Measurements from ENCODE around the gene USP8. TPM values are rescaled to one million over a fixed set of nuclear protein-coding genes. Genes with fewer than 3 reads are reported as not detected.
A peak's percentile ranks its signal among the peaks of the same experiment; 100 is the strongest.

USP8 gene
- total RNA-seq (2013; cell fraction: nucleolus; rRNA removed): 108 and 116 TPM in 2 replicates
- 27.6 and 32.3 TPM in 2 replicates for total RNA-seq (2014; rRNA removed)
- 36.8 and 44.6 TPM in 2 replicates for total RNA-seq (2014; rRNA removed; fragmentation: Illumina TruSeq; extraction: Trizol)
- 34.8 and 42.3 TPM in 2 replicates for total RNA-seq (2021)
- 14.8 TPM for polyA plus RNA-seq (2011; ENCODE audit: low read depth)
- polyA plus RNA-seq (2011; rRNA removed): 51.7 and 71.6 TPM in 2 replicates
- polyA plus RNA-seq (2011; cell fraction: cytosol; rRNA removed): 16.9 and 17.5 TPM in 2 replicates
- polyA plus RNA-seq (2011; cell fraction: nucleus; rRNA removed): 29.5 and 36.4 TPM in 2 replicates
- polyA plus RNA-seq (2012): 20.6 and 26.6 TPM in 2 replicates
- 39.7 and 43.3 TPM in 2 replicates for polyA plus RNA-seq (2014; fragmentation: Illumina TruSeq; extraction: Trizol)
- polyA plus RNA-seq (2014; fragmentation: Nextera tagmentation; extraction: Ambion mirVana): 10 to 100 TPM; 25.2 to 30.2 TPM
- 27.5 and 28.7 TPM in 2 replicates for polyA plus RNA-seq (2014; rRNA removed)
- 10 to 100 TPM; 35.5 to 42.3 TPM for polyA plus RNA-seq (2016; fragmentation: Nextera tagmentation; extraction: Ambion mirVana)
- 39.4 and 50.5 TPM in 2 replicates for polyA minus RNA-seq (2011; rRNA and poly(A)+ RNA removed)
- 15.6 and 20.5 TPM in 2 replicates for polyA minus RNA-seq (2011; cell fraction: cytosol; rRNA and poly(A)+ RNA removed)
- polyA minus RNA-seq (2011; cell fraction: nucleus; rRNA and poly(A)+ RNA removed): 41.2 and 67.5 TPM in 2 replicates
- Bru-seq, nascent RNA: percentile 84 among the genes with signal in this experiment
- BruChase-seq, experiment 1, labeled RNA remaining after a 6-hour chase: percentile 81 among the genes with signal in this experiment
- percentile 86 among the genes with signal in this experiment for BruChase-seq, experiment 2, labeled RNA remaining after a 2-hour chase
- long read RNA-seq, experiment 1, partial matches to known transcripts: 19 of 24 reads
- long read RNA-seq, experiment 1, other reads (novel, unspliced or antisense): 5 of 24 reads
- long read RNA-seq, experiment 2, partial matches to known transcripts: 96 of 140 reads
- long read RNA-seq, experiment 2, other reads (novel, unspliced or antisense): 39 of 140 reads

DNA sequence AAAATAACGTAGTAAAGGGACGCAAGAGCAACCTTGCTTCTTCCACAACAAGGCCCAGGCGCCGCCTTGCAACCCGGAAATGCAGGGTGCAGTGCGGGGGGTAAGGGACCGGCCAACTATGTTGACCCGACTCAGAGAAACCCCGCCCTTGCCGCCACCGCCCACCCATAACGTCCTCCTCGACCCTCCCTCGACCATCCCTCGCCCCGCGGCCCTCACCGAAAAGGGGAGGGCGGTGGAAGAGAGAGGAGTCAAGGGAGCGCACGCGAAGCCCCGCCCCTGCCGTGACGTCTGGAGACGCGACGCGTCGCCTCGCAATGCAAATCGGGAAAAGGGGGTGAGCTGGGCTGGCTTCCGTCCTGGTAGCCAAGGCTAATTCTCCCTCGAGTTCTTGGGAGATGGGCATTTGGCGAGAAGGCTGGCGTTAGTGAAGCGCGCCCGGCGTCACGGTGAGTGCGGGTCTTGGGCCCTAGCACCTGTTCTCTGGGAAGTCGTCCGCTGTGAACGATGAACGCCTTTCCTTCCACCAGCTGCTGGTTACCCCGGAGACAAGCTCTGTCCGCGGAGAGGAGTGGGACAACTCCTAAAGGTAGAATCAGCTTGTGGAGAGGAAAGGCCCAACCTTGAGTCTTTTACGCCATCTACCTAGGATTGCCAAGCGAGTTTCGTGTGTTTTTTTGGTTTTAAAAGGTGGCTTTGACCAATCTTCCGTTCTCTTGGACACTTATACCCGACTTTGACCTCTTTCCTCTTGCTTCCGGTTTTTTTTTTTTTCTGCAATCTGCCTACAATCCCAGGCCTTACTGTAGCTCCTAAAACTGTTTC is at the start of gene USP8:
USP8 (plus strand) TSS at position 340 of the 825 bp plus-strand sequence. CDS start 14,669 bp downstream, outside the sequence.
- in situ Hi-C loops (cut with MboI): no loop called here
- RAD21 ChIA-PET (ENCODE audit: unreplicated experiment): interaction anchor here (0.6 to 1.5 kb wide), 9 partner anchors 18 to 655 kb away, joined by 3 to 14 read pairs (median 4); partner anchors contain the start of gene GABPB1
- TF ChIP-seq CBX3 (IDR thresholded peaks at IDR 0.05; ENCODE audit: borderline replicate concordance, low read depth) (no peak), YY1 (IDR thresholded peaks at IDR 0.05; ENCODE audit: low read depth, low read length) (peak; percentile 16; the same call in 1 of the 2 replicates), FOXK2 (IDR thresholded peaks at IDR 0.05) (peak; percentile 80), HDGF (IDR thresholded peaks at IDR 0.05) (peak; percentile 81; the same call in 1 of the 2 replicates), LARP7 (IDR thresholded peaks at IDR 0.05) (no peak), MEF2B (IDR thresholded peaks at IDR 0.05; ENCODE audit: partially characterized antibody, poor library complexity, severe bottlenecking) (peak; percentile 38), ZNF384 (IDR thresholded peaks at IDR 0.05; ENCODE audit: borderline replicate concordance, low read depth, low read length) (peak; percentile 82), NFYA (IDR thresholded peaks at IDR 0.05; ENCODE audit: borderline replicate concordance, low read depth, low read length) (no peak), RCOR1 (conservative IDR thresholded peaks at IDR 0.05; ENCODE audit: low read depth, low read length) (0 out of 2 replicates have a peak, but pooled peaks have one; percentile 18), CBFB (IDR thresholded peaks at IDR 0.05; ENCODE audit: low read depth) (peak; percentile 64; the same call in 1 of the 2 replicates), POLR2A (IDR thresholded peaks at IDR 0.05; ENCODE audit: low read depth, low read length) (peak; percentile 92), NR2F1 (conservative IDR thresholded peaks at IDR 0.05) (peak; percentile 56), POLR2AphosphoS5 (IDR thresholded peaks at IDR 0.05; ENCODE audit: low read length) (peak; percentile 95), ZZZ3 (IDR thresholded peaks at IDR 0.05; ENCODE audit: control insufficient read depth, insufficient read length, low read depth) (no peak)
- TF ChIP-seq, protein P1, sequence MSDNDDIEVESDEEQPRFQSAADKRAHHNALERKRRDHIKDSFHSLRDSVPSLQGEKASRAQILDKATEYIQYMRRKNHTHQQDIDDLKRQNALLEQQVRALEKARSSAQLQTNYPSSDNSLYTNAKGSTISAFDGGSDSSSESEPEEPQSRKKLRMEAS (IDR thresholded peaks at IDR 0.05; ENCODE audit: low read depth, low read length): 0 out of 2 replicates have a peak, but pooled peaks have one; percentile 28
- TF ChIP-seq, protein P2, sequence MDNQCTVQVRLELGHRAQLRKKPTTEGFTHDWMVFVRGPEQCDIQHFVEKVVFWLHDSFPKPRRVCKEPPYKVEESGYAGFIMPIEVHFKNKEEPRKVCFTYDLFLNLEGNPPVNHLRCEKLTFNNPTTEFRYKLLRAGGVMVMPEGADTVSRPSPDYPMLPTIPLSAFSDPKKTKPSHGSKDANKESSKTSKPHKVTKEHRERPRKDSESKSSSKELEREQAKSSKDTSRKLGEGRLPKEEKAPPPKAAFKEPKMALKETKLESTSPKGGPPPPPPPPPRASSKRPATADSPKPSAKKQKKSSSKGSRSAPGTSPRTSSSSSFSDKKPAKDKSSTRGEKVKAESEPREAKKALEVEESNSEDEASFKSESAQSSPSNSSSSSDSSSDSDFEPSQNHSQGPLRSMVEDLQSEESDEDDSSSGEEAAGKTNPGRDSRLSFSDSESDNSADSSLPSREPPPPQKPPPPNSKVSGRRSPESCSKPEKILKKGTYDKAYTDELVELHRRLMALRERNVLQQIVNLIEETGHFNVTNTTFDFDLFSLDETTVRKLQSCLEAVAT (IDR thresholded peaks at IDR 0.05): no peak; the same call in 1 of the 2 replicates
- TF ChIP-seq, protein P3, sequence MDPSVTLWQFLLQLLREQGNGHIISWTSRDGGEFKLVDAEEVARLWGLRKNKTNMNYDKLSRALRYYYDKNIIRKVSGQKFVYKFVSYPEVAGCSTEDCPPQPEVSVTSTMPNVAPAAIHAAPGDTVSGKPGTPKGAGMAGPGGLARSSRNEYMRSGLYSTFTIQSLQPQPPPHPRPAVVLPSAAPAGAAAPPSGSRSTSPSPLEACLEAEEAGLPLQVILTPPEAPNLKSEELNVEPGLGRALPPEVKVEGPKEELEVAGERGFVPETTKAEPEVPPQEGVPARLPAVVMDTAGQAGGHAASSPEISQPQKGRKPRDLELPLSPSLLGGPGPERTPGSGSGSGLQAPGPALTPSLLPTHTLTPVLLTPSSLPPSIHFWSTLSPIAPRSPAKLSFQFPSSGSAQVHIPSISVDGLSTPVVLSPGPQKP (IDR thresholded peaks at IDR 0.05; ENCODE audit: low read depth, low read length): peak; percentile 66

More for the DNA sequence above, at the start of gene USP8:
- Histone ChIP-seq H3K79me2 (ENCODE audit: control insufficient read depth, insufficient read depth, low read length) (peaks cover 43% of the 10 kb centered on the region), H3K9ac (ENCODE audit: control insufficient read depth, insufficient read depth, low read length) (peak within 1 kb of the TSS; percentile 84), H3K4me2 (ENCODE audit: control insufficient read depth, insufficient read depth) (peak within 1 kb of the TSS; percentile 88), H4K20me1 (ENCODE audit: control insufficient read depth, insufficient read depth) (no peaks in the 10 kb centered on the region; the same call in 1 of the 2 replicates), H3K36me3 (ENCODE audit: control insufficient read depth in 2 of 2, insufficient read depth in 2 of 2, low read length in 1 of 2) (no peaks in the 10 kb centered on the region), H3K27ac (ENCODE audit: control insufficient read depth, insufficient read depth) (peak within 1 kb of the TSS; percentile 86), H3K9me3 (replicated peaks; ENCODE audit: control insufficient read depth, insufficient read depth, low read length) (no peaks in the 10 kb centered on the region), H3K4me3 (peak within 1 kb of the TSS; percentile 85), H3K27me3 (replicated peaks in 1 of 2; ENCODE audit: control insufficient read depth in 2 of 2, insufficient read depth in 2 of 2, low read length in 1 of 2) (no peaks in the 10 kb centered on the region), H3K4me1 (ENCODE audit: control insufficient read depth, insufficient read depth, low read length) (peaks cover 5% of the 10 kb centered on the region), H2AFZ (ENCODE audit: control insufficient read depth, low read depth, low read length) (peak within 1 kb of the TSS; percentile 71)
- peak; percentile 85 for DNase-seq (ENCODE audit: low read depth, low spot score)
- SMC1A ChIA-PET (ENCODE audit: uncharacterized antibody, unreplicated experiment): interaction anchor here (0.6 to 2.6 kb wide), 15 partner anchors 8 to 536 kb away, joined by 3 to 9 read pairs (median 4); no protein-coding TSS in a partner anchor
- under 1% methylated on average over 45 of the region's 55 CpGs for WGBS (ENCODE audit: insufficient coverage, insufficient replicate concordance, low lambda C conversion rate, missing lambda C conversion rate)
- CTCF ChIA-PET: interaction anchor here (0.6 to 1.4 kb wide), 11 partner anchors 17 to 452 kb away, joined by 3 to 5 read pairs (median 4); partner anchors contain the start of gene GABPB1
- BruUV-seq (replicated peaks): TSS peak; percentile 89
- POLR2A ChIA-PET: interaction anchor here (0.6 to 2.1 kb wide), 19 partner anchors 13 to 1674 kb away, joined by 3 to 9 read pairs (median 4); partner anchors contain the start of gene GABPB1
- FAIRE-seq: peak; percentile 80
- peak; percentile 96 for ATAC-seq
- intact Hi-C loops (cut with micrococcal nuclease; ENCODE audit: unreplicated experiment): loop anchor here (1.0 to 5.0 kb wide), 2 partner anchors 47 to 66 kb away; no protein-coding TSS in a partner anchor

All from GM12878 (cell line).